Muscle layer of duodenum (tissue), 2 donors: ENCODE measurements around the gene QSER1.

Experiments
- H3K27ac ChIP-seq: one replicate; pipeline ENCODE4 v1.7.0; 2013; ENCODE audit warnings: mild to moderate bottlenecking, low read length
- H3K27me3 ChIP-seq: one replicate; pipeline ENCODE4 v1.7.0; 2013; ENCODE audit warnings: low read depth, mild to moderate bottlenecking, control low read depth, low read length
- H3K36me3 ChIP-seq, 2 donors: one replicate each; pipeline ENCODE4 v1.7.0; 2013; ENCODE audit warnings: low read length in 2 of 2, control low read depth in 1 of 2, mild to moderate bottlenecking in 1 of 2; ENCODE audit not compliant: insufficient read depth in 2 of 2, control insufficient read depth in 1 of 2
- H3K4me1 ChIP-seq, 2 donors: one replicate each; pipeline ENCODE4 v1.7.0; 2013; ENCODE audit warnings: low read length in 2 of 2, mild to moderate bottlenecking in 2 of 2, control low read depth in 1 of 2, moderate library complexity in 1 of 2; ENCODE audit not compliant: insufficient read depth in 2 of 2, control insufficient read depth in 1 of 2
- H3K4me3 ChIP-seq, 2 donors: one replicate each; pipeline ENCODE4 v1.7.0; 2013; ENCODE audit warnings: low read length in 2 of 2, low read depth in 1 of 2, mild to moderate bottlenecking in 1 of 2
- H3K9me3 ChIP-seq, 2 donors: one replicate each; pipeline ENCODE4 v1.7.0; 2013; ENCODE audit warnings: low read length in 2 of 2, control low read depth in 1 of 2, mild to moderate bottlenecking in 1 of 2; ENCODE audit not compliant: control insufficient read depth in 1 of 2
- donor health status: healthy.

QSER1 gene

DNA sequence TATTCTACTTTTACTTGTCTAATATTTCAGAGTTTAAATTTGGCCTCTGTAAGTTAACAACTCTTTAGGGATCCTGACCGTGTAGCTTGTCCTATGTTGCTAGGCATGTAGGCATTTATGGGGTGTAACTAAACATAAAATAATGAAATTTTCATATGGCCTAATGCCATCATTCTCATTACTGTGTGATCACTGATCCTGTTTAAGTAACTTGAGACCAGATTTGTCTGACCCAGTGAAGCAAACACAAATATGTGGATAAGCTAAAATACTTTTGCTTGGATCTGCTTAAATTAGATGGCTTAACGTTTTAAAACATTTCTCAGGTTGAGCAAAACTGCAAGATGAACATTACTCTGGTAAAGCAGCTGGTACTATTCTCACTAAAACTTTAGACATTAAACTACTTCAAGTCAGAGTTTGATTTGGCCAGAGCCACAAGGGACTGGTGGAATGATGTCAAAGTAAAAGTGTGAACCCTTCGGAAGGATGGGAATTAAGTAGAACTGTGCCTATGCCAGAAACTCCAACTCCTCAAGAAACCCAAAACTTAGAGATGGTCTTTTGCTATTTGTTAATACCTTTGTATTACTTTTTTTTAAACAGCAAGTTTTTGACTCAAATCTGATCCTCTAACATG is 12.5 kb downstream of the QSER1 start:
- Histone ChIP-seq H3K9me3 (no peaks in the 10 kb centered on the region), H3K4me3 (no peak overlapping the region), H3K36me3 (no peaks in the 10 kb centered on the region), H3K4me1 (no peaks in the 10 kb centered on the region), H3K27ac (no peak overlapping the region), H3K27me3 (no peaks in the 10 kb centered on the region)

DNA sequence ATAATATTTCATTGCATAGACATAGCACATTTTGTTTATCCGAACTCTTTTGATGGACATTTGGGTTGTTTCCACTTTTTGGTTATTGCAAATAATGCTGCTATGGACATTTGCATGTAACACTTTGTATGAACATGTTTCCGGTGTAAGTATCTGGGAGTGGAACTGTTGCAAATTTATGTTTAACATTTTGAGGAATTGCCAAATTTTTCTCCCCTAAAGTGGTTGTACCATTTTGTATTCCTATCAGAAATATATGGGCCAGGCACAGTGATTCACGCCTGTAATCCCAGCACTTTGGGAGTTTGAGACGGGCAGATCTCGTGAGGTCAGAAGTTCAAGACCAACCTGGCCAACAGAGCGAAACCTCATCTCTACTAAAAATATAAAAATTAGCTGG is 16.0 kb downstream of the QSER1 start:
- Histone ChIP-seq H3K4me1 (no peaks in the 10 kb centered on the region), H3K9me3 (no peaks in the 10 kb centered on the region), H3K4me3 (no peak overlapping the region), H3K27ac (no peak overlapping the region), H3K36me3 (no peaks in the 10 kb centered on the region), H3K27me3 (no peaks in the 10 kb centered on the region)

DNA sequence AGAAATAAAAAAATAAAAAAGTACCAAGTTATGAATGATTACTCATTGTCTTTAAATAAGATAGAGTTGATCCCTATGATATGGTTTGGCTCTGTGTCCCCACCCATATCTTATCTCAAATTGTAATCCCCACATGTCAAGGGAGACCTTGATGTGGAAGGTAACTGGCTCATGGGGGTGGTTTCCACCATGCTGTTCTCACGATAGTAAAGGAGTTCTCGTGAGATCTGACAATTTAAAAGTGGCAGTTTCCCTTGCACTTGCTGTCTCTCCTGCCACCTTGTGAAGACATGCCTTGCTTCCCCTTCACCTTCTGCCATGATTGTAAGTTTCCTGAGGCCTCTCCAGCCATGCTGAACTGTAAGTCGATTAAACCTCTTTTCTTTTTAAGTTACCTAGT is 18.8 kb downstream of the QSER1 start:
- Histone ChIP-seq H3K4me1 (no peaks in the 10 kb centered on the region), H3K27ac (no peak overlapping the region), H3K27me3 (no peaks in the 10 kb centered on the region), H3K4me3 (no peak overlapping the region), H3K36me3 (no peaks in the 10 kb centered on the region), H3K9me3 (no peaks in the 10 kb centered on the region)

DNA sequence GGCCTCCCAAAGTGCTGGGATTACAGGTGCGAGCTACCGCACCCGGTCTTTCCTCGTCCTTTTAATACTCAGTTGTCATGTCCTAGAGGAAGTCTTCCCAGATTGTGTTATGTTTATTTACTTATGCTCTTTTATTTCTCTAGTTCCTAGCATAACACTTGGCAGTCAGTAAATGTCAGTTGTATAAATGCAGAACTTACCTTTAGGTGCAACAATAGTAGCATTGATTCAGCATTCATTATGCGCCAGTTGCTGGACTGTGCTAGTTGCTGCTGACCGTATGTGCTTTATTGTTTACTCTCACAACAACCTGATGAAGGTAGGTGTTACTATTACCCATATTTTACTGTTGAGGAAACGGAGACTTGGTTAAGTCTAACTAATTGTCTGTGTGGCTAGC is 20.8 kb downstream of the QSER1 start:
- H3K4me3 ChIP-seq: no peak overlapping the region
- no peaks in the 10 kb centered on the region for H3K4me1 ChIP-seq
- H3K27me3 ChIP-seq: no peaks in the 10 kb centered on the region
- no peak overlapping the region for H3K27ac ChIP-seq
- no peaks in the 10 kb centered on the region for H3K9me3 ChIP-seq
- H3K36me3 ChIP-seq: no peaks in the 10 kb centered on the region

DNA sequence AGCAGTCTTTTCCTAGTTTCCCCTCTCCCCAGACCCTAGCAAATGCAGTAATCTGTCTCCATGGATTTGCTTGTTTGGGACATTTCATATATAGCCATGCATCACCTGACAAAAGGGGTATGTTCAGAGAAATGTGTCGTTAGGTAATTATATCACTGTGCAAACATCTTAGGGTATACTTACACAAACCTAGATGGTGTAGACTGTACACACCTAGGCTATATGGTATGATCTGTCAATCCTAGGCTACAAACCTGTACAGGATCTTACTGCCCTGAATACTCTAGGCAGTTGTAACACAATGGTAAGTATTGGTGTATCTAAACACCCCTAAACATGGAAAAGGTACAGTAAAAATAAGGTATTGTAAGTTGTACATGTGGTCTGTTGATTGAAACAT is 23.8 kb downstream of the QSER1 start:
- Histone ChIP-seq H3K36me3 (no peaks in the 10 kb centered on the region), H3K27me3 (no peaks in the 10 kb centered on the region), H3K9me3 (no peaks in the 10 kb centered on the region), H3K4me3 (no peak overlapping the region), H3K27ac (no peak overlapping the region), H3K4me1 (no peaks in the 10 kb centered on the region)

DNA sequence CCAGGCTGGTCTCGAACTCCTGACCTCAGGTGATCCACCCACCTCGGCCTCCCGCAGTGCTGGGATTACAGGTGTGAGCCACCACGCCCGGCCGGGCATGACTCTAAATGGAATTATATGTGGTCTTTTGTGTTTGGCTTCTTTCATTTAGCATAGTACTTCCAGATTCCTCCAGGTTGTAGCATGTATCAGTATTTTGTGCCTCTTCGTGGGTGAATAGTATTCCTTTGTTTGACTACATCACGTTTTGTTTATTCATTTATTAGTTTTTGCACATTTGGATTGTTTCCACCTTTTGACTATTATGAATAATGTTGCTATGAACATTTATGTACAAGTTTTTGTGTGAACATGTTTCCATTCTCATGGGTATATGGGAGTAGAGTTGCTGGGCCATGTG is 24.4 kb downstream of the QSER1 start:
- Histone ChIP-seq H3K27ac (no peak overlapping the region), H3K4me3 (no peak overlapping the region), H3K27me3 (no peaks in the 10 kb centered on the region)

DNA sequence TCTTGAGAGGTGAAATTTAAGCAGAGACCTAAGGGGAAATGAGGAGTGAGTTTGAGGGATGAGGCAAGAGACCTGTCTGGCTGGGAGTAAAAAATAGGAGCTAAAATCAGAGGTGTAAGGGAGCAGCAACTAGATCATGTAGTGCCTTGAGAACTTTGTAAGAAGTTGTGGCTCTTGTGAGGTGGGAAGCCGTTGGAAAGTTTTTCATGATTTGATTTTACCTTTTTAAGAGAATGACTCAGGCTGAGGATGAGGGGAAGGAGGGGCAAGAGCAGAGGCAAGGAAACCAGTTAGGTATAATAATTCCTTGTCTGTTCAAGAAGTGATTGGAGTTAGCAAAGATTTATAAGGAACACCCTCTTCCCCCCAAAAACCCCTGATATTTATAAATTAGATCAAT is 25.8 kb downstream of the QSER1 start:
- Histone ChIP-seq H3K9me3 (no peaks in the 10 kb centered on the region), H3K4me1 (no peaks in the 10 kb centered on the region), H3K27me3 (no peaks in the 10 kb centered on the region), H3K4me3 (no peak overlapping the region), H3K27ac (no peak overlapping the region), H3K36me3 (no peaks in the 10 kb centered on the region)

More for the DNA sequence above, 24.4 kb downstream of the QSER1 start:
- Histone ChIP-seq H3K4me1 (no peaks in the 10 kb centered on the region), H3K9me3 (no peaks in the 10 kb centered on the region), H3K36me3 (no peaks in the 10 kb centered on the region)

DNA sequence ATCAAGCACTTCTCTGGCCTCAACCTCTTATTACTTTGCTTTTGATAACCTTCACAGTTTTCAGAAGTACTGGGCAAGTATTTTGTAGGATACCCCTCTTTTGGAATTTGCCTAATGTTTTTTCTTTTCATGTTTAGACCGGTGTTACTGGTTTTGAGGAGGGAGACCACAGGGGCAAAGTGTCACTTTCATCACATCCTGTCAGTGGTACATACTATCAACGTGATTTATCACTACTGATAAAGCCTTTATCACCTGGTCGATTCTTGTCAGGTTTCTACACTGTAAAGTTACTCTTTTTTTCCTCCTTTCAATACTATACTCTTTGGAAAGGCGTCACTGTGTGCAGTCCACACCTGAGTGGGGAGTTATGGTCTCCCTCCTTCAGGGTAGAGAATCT is 26.7 kb downstream of the QSER1 start:
- Histone ChIP-seq H3K27me3 (no peaks in the 10 kb centered on the region), H3K36me3 (no peaks in the 10 kb centered on the region), H3K4me3 (no peak overlapping the region), H3K27ac (no peak overlapping the region), H3K4me1 (no peaks in the 10 kb centered on the region), H3K9me3 (no peaks in the 10 kb centered on the region)

DNA sequence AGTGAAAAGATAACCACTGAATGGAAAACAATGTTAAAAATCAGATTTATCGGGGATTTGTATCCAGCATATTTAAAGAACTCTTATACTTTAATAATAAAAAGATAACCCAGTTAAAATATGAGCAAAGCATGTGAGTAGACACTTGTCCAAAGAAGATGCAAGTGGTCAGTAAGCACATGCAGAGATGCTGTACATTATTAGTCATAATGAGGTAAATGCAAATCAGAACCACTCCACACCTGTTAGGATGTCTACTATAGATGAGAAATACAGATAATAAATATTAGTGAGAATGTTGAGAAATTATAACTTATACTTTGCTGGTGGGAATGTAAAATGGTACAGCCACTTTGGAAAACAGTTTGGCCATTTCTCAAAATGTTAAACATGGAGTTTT is 28.0 kb downstream of the QSER1 start:
- H3K27ac ChIP-seq: no peak overlapping the region

DNA sequence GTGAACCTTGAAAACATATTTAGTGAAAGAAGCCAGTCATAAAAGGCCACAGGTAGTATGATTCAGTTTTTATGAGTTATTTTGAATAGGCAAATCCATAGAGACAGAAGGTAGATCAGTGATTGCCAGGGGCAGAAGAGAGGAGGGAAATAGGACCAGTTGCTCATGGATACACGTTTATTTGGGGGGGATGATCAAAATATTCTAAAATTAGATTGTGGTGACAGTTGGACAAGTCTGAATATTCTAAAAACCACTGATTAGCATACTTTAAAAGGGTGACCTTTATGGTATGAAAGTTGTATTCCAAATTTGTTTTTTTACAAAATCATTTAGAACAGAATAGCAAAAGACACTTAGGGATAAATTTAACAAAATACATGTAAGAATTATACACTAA is 28.6 kb downstream of the QSER1 start:
- Histone ChIP-seq H3K27ac (no peak overlapping the region), H3K4me3 (no peak overlapping the region)

More for the DNA sequence above, 28.0 kb downstream of the QSER1 start:
- H3K36me3 ChIP-seq: no peaks in the 10 kb centered on the region
- no peaks in the 10 kb centered on the region for H3K27me3 ChIP-seq
- H3K4me1 ChIP-seq: no peaks in the 10 kb centered on the region
- no peak overlapping the region for H3K4me3 ChIP-seq
- H3K9me3 ChIP-seq: no peaks in the 10 kb centered on the region

DNA sequence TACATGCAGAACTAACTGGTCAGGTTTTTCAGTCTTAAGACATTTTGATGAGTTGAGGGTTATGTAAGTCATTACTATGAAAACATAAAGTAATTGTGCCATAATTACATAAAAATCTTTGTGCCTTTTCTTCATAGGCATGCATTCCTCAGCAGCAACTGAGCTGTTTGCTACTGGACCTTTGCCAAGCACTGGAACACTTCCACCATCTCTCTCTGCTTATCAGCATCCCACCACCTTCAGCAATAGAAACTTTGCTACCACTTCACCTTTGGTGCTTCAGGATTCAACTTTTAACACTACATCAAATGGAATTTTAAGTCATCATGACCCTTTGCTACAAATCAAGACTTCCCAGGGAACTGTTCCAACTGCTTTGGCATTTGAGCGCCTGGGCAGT is 39.0 kb downstream of the QSER1 start:
- peaks cover 25 to 33% of the 10 kb centered on the region in 2 donors for H3K36me3 ChIP-seq
- H3K27ac ChIP-seq: no peak overlapping the region
- H3K4me3 ChIP-seq: no peak overlapping the region
- H3K9me3 ChIP-seq: no peaks in the 10 kb centered on the region
- H3K4me1 ChIP-seq: no peaks in the 10 kb centered on the region
- no peaks in the 10 kb centered on the region for H3K27me3 ChIP-seq

More for the DNA sequence above, 28.6 kb downstream of the QSER1 start:
- Histone ChIP-seq H3K9me3 (no peaks in the 10 kb centered on the region), H3K27me3 (no peaks in the 10 kb centered on the region), H3K36me3 (no peaks in the 10 kb centered on the region), H3K4me1 (no peaks in the 10 kb centered on the region)

DNA sequence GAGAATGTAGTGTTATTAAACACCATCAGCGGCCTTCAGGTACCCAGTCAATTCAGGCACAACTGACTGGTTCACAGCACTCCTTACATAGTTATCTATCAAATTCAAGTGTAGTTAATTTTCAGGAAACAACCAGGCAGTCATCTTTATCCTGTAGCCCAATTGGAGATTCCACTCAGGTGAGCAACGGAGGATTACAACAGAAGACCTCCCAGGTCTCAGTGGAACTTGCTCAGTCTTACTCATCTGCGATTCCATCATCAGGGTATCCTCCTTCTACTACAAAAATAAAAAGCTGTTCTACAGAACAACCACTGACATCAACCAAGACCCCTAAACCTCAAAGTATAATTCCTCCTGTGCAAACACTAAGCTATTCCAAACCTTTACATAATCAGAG is 39.6 kb downstream of the QSER1 start:
- H3K9me3 ChIP-seq: no peaks in the 10 kb centered on the region
- no peaks in the 10 kb centered on the region for H3K27me3 ChIP-seq
- no peak overlapping the region for H3K4me3 ChIP-seq
- H3K36me3 ChIP-seq: peaks cover 25 to 33% of the 10 kb centered on the region in 2 donors
- H3K4me1 ChIP-seq: no peaks in the 10 kb centered on the region
- no peak overlapping the region for H3K27ac ChIP-seq
